Cardiac septum (tissue), 1 donor: ENCODE measurements around the gene C1QL4. TPM values are rescaled to one million over a fixed set of nuclear protein-coding genes. Genes with fewer than 3 reads are reported as not detected.
"Not testable (repeated sequence)": the region's sequence is repeated elsewhere in the genome, so short reads cannot be mapped to it uniquely, and the experiment has no call there.

Experiments
- DNase-seq: peaks from one replicate; pipeline ENCODE4 v3.0.0-alpha.2; 2020; ENCODE audit warnings: low spot score
- intact Hi-C: fragments of 100-400 bp; cut with DNase I; formaldehyde crosslinking; loops from one replicate; pipeline ENCODE4 v1.14.0; 2022
- total RNA-seq: library from RNA; stranded (reverse); fragmentation: NEBNext Ultra II Directional; extraction: Animal tissue kit (Norgen Biotek cat#: 25700); gene quantifications from one replicate; pipeline ENCODE4 v1.2.1, GENCODE V29; 2021
- donor health status: DM: no; HTN: no; CAD: no.

The C1QL4 gene
- total RNA-seq, 1 donor from 2014 or later, result not detected

DNA sequence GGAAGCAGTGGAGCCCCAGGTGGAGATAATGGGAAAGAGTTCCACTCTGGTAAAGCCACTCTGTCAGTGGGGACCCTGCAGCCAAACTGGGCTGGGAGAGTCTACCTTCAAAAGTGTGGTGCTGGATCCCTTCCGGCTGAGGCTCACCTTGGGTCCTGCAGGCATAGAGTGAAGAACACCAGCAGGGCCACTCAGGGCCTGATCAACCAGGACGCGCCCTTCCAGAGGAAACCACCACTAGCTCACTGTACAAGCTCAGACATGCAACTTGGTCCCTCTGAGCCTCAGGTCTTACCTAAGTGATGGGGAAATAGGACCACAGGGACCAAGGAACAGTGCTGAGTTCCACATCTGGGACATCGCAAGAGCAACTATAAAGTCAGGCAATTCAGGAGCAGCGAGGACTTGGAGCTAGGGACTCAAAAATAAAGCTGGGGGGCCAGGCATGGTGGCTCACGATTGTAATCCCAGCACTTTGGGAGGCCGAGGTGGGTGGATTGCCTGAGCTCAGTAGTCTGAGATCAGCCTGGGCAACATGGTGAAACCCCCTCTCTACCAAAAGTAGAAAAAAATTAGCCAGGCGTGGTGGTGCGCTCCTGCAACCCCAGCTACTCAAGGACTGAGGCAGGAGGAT, 47.9 kb downstream of the C1QL4 start:
- intact Hi-C loops, result loop anchor here (2.0 kb wide), 1 partner anchor 58 kb away; the partner anchor contains the start of gene DNAJC22

DNA sequence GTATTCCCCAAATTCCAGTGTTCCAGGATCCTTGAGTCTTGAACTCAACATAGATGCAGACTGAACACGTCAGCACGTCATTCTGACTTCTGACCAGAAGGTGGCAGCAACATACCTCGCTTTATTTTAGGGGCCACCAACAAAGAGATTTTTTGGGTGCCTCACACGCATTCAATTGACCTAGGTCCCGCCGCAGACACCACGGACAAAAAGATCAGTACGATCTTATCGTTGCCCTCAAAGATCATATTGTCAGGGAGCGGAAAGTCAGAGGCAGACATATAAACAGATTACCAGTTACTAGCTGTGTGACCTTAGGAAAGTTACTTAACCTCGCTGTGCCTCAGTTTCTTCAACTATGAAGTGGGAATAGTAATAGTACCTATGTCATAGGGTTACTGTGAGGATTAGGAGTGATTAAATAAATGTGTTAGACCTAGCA, 48.6 kb downstream of the C1QL4 start:
- DNase-seq, result peak; percentile 75

More for the DNA sequence above, 47.9 kb downstream of the C1QL4 start:
- DNase-seq, result peak; percentile 47

DNA sequence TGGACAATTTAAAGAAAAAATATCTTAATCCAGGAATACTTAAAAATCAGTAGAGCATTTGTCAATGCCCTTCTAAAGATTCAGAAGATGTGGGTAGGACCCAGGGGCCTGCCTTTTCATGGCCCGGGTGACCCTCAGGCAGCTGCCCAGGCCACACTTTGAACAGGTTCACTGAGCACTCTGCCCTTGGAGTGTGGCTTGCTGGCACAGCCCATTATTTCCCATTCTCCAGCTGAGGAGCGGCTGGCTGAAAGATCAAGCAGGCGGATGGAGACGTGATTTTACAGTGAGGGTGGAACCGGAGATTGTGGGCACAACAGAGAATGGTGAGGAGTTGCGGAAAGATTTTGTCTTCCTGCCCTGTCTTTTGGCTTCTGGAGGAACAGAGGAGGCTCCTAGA, 49.1 kb downstream of the C1QL4 start:
- intact Hi-C loops, result loop anchor here (2.0 kb wide), 1 partner anchor 59 kb away; the partner anchor contains the start of gene DNAJC22
- peak; percentile 29 for DNase-seq

More for the DNA sequence above, 48.6 kb downstream of the C1QL4 start:
- intact Hi-C loops, result loop anchor here (2.0 kb wide), 1 partner anchor 58 kb away; the partner anchor contains the start of gene DNAJC22

DNA sequence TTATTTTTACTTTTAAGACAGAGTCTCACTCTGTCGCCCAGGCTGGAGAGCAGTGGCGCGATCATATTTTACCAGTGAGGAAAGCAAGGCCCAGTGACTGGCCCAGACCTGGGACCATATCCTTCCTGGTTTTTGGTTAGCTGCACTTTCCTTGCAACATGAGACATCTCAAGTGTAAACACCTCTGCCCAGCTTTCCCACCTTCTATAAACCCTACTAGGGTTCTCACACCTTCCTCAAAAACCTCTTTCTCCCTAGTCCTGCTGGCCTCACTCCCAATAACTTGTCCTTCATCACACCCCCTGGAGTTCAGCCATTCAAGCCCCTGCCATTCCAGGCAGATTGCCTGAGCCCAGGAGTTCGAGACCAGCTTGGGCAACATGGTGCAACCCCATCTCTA, 52.3 kb downstream of the C1QL4 start:
- no peak for DNase-seq
- intact Hi-C loops, result no loop called here

DNA sequence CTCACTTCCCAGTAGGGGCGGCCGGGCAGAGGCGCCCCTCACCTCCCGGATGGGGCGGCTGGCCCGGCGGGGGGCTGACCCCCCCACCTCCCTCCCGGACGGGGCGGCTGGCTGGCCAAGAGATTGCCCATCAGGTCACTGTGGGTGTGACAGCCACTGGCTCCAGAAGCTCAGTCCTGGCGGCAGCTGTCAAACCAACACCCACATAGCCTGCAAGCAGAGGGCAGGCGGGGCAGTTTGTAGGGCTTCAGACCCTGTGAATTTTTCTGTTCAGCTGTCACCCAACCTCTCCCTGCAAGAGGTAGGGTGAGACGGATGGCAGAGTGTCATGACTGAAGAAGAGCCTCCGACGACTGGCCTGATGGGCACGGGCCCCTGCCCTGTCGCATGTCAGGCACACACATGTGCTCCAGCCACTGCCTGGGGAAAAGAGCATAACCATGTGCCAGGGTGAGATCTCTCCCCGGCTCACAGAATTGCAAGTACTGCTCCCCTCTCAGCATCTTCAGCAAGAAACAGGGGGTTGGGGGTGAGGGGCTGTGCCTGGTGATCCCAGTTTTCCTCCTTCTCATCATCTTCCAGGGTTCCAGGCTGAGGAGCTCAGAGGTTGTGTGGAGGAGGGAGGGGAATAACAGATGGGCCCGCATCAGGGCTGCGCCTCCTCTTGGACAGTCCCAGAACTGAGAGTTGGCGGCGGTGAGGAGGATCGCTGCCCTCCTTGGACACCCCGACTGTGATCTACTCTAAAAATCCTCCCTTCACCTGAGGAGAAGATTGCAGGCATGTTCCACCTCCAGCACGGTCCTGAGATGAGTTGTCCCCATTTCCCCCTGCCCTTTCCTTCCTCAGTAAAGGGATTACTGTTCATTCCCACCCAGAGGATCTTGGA, 53.2 kb downstream of the C1QL4 start:
- intact Hi-C loops, result no loop called here
- no peak for DNase-seq

DNA sequence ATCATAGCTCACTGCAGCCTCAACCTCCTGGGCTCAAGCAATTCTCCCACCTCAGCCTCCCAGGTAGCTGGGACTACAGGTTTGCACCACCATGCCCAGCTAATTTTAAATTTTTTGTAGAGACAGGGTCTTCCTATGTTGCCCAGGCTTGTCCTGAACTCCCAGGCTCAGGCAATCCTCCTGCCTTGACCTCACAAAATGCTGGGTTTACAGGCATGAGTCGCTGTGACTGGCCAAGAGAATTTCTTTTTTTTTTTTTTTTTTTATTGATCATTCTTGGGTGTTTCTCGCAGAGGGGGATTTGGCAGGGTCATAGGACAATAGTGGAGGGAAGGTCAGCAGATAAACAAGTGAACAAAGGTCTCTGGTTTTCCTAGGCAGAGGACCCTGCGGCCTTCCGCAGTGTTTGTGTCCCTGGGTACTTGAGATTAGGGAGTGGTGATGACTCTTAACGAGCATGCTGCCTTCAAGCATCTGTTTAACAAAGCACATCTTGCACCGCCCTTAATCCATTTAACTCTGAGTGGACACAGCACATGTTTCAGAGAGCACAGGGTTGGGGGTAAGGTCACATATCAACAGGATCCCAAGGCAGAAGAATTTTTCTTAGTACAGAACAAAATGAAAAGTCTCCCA, 54.1 kb downstream of the C1QL4 start:
- intact Hi-C loops, DNase-seq: not testable (repeated sequence)

Other genes starting within 250 kb of the C1QL4 start
- gene DHH, start 242.4 kb downstream of the C1QL4 start, total RNA-seq, result 1.6 TPM
- 33.3 TPM for gene LMBR1L, start 226.3 kb downstream of the C1QL4 start, total RNA-seq
- 377 TPM for gene TUBA1B, start 205.8 kb downstream of the C1QL4 start, total RNA-seq
- 250 TPM for gene TUBA1A, start 148.1 kb downstream of the C1QL4 start, total RNA-seq
- 39.5 TPM for gene TUBA1C, start 72.1 kb downstream of the C1QL4 start, total RNA-seq
- gene PRPH, start 42.0 kb downstream of the C1QL4 start, total RNA-seq, result 0.38 TPM
- not detected for gene TROAP, start 13.9 kb downstream of the C1QL4 start, total RNA-seq
- 0.70 TPM for gene DNAJC22, start 9.7 kb upstream of the C1QL4 start, total RNA-seq
- 6.2 TPM for gene SPATS2, start 30.3 kb upstream of the C1QL4 start, total RNA-seq
- 0.97 TPM for gene KCNH3, start 201.8 kb upstream of the C1QL4 start, total RNA-seq
- gene MCRS1, start 231.0 kb upstream of the C1QL4 start, total RNA-seq, result 118 TPM